CD4-positive, alpha-beta T cell treated with Interleukin-17A for 4 hours (primary cell): Measurements from ENCODE around the gene DAB2.

Experiments used
- DNase-seq: peaks from one replicate; pipeline ENCODE4 v3.0.0-alpha.2; 2020; ENCODE audit warnings: mixed read lengths

The DAB2 gene

DNA sequence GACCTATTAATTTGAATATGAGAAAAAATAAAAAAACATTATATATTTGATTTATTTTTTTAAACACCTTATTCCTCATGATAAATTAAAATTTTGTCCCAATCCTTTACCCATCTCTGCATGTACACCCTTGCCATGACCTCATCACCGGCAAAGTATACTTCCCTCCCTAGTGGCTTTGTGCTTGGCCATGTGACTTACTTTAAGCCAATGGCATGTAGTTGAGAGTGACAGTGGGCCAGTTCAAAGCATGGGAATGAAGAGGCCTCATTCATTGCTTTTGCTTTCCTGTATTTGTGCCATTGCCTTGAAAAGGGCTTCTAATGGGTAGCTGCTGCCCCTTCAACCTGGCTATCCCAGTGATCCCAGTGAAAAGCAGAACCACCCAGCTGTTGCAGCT is 91.7 kb downstream of the DAB2 start:
- DNase-seq = no peak

DNA sequence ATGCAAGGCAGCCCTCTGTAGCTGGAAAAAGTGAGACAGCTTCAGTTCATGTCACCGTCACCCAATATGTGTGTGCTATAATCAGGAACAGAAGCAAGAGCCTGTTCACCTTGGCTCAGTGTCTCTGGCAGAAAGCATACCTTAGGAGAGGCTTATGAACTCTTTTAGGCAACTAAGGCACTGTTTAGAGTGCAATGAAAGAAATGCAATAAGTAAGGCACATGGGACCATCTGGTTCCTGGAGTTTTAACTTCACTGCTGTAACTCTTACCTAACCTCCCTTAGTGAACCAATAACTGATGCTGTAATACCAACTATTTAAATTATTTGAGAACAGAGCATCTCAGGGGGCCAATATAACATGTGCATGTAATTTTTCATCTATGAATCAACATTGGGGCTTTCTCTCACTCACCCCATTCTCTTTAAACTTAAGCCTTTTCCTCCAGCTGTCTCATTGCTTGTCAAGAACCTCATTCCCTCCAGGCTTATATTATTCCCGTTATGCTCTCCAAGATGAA is 92.9 kb downstream of the DAB2 start:
- no peak for DNase-seq

DNA sequence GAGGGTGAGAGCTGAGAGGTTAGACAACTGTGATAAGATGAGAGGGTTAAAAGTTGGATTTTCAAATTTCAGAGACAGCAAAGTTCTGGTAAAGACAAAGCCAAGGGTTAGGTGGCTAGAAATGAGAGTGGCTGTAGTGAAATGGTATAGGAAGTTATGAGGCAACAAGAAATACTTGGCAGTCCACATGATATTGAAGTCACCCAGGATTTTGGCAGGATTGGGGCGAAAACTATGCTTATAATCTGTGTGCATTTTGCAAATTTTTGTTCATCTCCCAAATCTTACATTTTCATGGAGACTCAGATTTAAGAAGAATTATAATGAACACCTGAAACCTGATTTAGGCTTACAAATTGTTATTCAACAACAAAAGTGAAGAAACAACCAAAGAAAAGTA is 96.0 kb downstream of the DAB2 start:
- no peak for DNase-seq

DNA sequence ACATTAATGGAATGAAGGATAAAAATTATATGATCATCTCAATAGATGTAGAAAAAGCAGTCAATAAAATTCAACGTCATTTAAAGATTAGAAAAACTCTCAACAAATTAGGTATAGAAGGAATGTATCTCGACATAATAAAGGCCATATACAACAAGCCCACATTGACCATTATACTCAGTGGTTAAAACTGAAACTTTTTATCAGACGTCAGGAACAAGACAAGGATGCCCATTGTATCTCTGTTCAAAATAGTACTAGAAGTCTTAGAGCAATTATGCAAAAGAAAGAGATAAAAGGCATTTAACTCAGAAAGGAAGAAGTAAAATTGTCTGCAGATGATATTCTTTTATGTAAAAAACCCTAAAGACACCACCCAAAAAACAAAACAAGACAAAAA is 101.2 kb downstream of the DAB2 start:
- DNase-seq = no peak
